Peyer's patch (tissue), 4 donors: Measurements from ENCODE around the gene SLC9A5.

ENCODE experiments used
- CTCF ChIP-seq, 6 experiments: fragments of 450-650 bp in 4 of 6; fragments of 200-600 bp in 2 of 6; sonication (generic) in 1 of 6; IDR thresholded peaks; one replicate each; pipeline ENCODE4 v1.5.1; 2017 to 2019; ENCODE audit warnings: antibody characterized with exemption in 6 of 6, mild to moderate bottlenecking in 3 of 6, moderate library complexity in 1 of 6
- POLR2A ChIP-seq, 2 donors: fragments of 450-650 bp; IDR thresholded peaks; one replicate each; pipeline ENCODE4 v1.5.1; 2017; ENCODE audit warnings: antibody characterized with exemption in 2 of 2, mild to moderate bottlenecking in 2 of 2, moderate library complexity in 2 of 2

GRCh38 chr16:67298277-67298676 lies 49.5 kb downstream of the SLC9A5 start:
- TF ChIP-seq CTCF (IDR thresholded peaks at IDR 0.05) (no peak), POLR2A (IDR thresholded peaks at IDR 0.05) (no peak)
